HEK293 (cell line): ENCODE measurements around the gene ZFPM1.

Source experiments
- GLI4 ChIP-seq: fragments of 450-650 bp; formaldehyde crosslinking; IDR thresholded peaks from 2 replicates; pipeline ENCODE4 v1.5.1; 2016; ENCODE audit warnings: missing biosample characterization, missing genetic modification characterization
- KLF9 ChIP-seq: fragments of 450-650 bp; formaldehyde crosslinking; IDR thresholded peaks from 2 replicates; pipeline ENCODE4 v1.5.1; 2016; ENCODE audit warnings: missing biosample characterization, missing genetic modification characterization, low read depth
- SP3 ChIP-seq: fragments of 450-650 bp; formaldehyde crosslinking; IDR thresholded peaks from 2 replicates; pipeline ENCODE4 v1.5.1; 2016; ENCODE audit warnings: missing biosample characterization, missing genetic modification characterization
- ZNF155 ChIP-seq: fragments of 450-650 bp; formaldehyde crosslinking; IDR thresholded peaks from 2 replicates; pipeline ENCODE4 v1.5.1; 2016; ENCODE audit warnings: missing biosample characterization, missing genetic modification characterization
- ZNF677 ChIP-seq: fragments of 450-650 bp; IDR thresholded peaks from 2 replicates; pipeline ENCODE4 v1.5.0; 2018; ENCODE audit warnings: missing biosample characterization, mild to moderate bottlenecking, missing genetic modification characterization, moderate library complexity
- TF ChIP-seq, protein P1 (sequence below): fragments of 450-650 bp; formaldehyde crosslinking; IDR thresholded peaks from 2 replicates; pipeline ENCODE4 v1.5.1; 2016; ENCODE audit warnings: missing biosample characterization, missing genetic modification characterization

DNA sequence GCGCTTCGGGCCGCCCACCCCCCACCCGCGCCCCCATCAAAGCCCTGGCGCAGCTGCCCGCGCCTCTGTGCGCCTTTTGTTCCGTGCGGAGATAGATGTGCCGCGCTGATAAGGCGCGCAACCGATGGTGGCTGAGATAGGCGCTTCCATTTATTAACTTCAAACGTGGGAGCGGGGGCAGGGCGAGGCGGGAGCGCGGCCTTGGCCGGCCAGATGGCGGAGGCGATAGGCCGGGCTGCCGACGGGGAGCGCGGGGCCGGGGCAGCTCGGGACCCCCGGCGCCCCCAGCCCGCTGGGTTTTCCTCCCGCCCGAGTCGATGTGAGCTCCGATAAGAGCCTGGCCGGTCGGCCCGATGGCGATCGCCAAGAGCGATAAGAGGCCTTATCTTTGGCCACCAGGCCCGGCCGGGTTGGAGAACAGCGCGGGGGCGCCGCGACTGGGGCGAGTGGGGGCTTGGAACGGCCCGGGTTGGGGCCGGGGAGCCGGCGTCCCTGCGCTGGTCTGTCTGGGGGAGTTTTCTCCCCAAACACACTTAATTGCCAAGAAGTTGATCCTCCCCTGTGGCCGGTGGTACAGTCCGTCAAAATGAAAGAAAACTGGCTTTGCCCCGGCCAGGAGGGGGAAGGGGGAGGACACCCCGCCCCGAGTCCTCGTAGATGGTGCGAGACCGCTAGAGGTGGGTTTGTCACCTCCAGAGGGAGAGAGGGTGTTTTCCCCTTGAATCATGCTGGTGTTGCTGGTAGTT lies 2.7 kb downstream of the ZFPM1 start:
- TF ChIP-seq GLI4 (tag by site-specific recombination) (no peak), ZNF155 (tag by site-specific recombination) (no peak), KLF9 (tag by site-specific recombination) (no peak), ZNF677 (no peak), SP3 (tag by site-specific recombination) (no peak)
- TF ChIP-seq, protein P1, sequence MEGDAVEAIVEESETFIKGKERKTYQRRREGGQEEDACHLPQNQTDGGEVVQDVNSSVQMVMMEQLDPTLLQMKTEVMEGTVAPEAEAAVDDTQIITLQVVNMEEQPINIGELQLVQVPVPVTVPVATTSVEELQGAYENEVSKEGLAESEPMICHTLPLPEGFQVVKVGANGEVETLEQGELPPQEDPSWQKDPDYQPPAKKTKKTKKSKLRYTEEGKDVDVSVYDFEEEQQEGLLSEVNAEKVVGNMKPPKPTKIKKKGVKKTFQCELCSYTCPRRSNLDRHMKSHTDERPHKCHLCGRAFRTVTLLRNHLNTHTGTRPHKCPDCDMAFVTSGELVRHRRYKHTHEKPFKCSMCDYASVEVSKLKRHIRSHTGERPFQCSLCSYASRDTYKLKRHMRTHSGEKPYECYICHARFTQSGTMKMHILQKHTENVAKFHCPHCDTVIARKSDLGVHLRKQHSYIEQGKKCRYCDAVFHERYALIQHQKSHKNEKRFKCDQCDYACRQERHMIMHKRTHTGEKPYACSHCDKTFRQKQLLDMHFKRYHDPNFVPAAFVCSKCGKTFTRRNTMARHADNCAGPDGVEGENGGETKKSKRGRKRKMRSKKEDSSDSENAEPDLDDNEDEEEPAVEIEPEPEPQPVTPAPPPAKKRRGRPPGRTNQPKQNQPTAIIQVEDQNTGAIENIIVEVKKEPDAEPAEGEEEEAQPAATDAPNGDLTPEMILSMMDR (tag by site-specific recombination): no peak
